ENCODE results near the gene RPUSD4.

The RPUSD4 gene

DNA sequence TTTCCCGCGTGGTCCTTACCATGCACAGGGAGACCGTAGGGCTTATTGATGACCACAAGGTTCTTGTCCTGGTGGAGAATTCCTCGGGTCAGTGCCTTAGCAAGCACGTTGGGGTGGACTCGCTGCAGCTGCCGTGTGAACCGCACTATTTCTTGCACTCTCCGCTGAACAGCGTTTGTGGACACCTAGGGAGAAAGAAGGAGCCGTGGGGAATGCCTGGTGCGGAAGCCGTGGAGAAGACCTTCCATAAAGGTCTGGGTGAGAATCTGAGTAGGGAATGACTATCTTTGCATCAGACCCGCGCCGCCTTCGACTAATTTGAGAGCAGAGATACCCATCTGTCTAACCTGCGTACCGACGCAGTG, 597 bp downstream of the RPUSD4 start:
- DNase-seq = no peak

DNA sequence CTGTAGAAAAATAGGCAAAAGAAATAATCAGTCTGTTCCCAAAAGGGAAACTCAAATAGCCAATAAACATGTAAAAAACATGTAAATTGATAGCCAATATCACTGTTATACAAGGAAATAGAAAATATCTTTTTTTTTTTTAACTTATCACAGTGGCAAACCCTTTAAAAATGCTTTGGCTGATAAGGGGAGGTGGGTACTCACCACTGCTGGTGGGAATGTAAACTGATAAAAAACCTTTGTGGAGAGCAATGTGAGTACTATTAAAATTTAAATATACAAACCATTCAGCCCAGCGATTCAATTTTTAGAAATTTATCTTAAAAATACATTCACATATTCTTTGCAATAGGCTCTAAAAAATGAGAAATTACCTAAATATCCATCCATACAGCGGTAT, 3.6 kb downstream of the RPUSD4 start:
- no peak for DNase-seq

- no peak for DNase-seq
Observed at GRCh38 chr11:126205359-126205758, 6.1 kb downstream of the RPUSD4 start.

DNA sequence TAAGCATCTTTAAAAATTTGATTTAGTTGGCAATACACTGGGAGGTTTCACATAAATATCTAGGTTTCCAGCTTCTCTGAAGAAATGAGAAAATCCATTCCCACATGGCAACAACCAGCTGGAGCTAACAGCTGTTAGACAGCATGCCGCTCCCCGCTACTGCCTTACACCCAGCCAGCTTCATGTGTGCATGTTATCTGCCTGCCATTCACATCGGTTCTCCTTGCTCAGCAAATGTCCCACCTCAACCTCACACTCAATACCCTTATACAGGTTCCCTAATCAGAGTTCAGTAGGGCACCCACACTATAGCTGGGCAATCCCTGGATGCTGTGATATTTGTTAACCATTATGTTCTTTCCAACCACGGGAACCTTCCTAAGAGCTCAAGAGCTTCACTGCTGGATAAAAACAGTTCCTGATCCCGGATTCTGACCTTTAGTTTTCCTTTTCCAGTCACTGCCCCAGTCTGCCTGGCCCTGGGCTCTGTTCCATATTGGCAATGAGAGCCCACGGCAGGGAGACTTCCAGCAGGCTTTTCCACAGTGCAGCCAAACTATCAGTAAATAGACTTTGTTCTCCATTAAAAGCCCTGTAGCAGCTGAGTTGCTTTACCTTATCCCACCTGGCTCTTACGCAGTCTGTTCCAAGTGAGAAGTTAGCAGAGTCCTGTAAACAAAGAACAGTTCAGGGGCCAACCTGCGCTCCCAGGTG, 8.6 kb downstream of the RPUSD4 start:
- DNase-seq = no peak

DNA sequence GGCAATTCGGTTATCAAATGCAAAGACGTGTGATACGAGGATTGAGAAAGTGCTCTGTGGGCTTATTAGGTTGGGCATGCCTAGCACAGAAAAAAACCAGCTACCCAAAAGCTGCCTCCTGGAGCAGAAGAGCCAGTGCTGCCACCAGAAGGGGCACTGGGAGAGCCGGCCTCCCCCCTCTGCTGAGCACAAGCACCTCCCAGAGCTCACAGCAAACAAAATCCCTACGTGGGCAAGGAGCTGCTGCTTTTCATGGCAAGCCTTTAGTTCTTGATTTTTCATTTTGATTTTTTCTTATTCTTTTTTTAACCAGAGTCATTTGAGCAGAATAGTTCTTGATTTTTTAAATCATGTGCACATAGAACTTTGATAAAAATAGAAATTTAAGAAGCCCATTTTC, 12.8 kb downstream of the RPUSD4 start:
- DNase-seq = no peak

DNA sequence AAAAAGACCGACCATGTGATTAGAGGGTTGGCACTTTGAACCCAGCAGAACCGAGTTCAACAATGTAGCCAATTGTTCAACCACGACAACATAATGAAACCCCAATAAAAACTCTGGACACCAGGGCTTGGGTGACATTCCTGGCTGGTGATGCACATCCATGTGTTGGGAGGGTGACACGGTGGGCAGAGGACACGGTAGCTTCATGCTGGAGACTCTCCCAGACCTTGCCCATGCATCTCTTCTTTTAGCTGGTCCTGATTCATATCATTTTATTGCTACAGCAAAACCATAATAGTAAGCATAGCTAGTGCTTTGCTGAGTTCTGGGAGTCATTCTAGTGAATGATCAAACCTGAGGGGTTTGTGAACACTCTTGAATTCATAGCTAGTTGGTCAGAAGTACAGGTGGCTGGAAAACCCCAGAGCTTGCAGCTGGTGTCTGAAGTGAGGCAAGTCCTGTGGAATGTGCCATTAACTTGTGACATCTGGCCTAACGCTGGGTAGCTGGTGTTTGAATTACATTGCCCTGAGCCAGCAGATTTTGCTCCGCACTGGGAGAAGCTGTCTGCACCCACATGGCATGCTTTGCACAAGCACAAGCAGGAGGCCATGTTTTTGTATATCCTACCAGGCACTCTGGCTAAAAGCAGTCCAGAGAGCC, 14.0 kb downstream of the RPUSD4 start:
- DNase-seq = no peak

DNA sequence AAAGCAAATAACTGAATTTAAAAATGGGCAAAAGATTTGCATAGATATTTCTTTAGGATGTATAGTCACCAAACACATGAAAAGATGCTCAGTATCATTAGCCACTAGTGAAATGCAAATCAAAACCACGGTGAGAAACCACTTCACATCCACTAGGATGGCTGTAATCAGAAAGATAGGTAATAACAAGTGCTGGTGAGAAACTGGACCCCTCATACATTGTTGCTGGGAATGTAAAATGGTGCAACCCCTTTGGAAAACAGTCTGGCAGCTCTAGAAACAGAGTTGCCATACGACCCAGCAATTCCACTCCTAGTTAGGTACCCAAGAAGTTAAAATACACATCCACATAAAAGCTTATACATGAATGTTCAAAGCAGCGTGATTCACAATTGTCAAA, 16.3 kb downstream of the RPUSD4 start:
- no peak for DNase-seq

DNA sequence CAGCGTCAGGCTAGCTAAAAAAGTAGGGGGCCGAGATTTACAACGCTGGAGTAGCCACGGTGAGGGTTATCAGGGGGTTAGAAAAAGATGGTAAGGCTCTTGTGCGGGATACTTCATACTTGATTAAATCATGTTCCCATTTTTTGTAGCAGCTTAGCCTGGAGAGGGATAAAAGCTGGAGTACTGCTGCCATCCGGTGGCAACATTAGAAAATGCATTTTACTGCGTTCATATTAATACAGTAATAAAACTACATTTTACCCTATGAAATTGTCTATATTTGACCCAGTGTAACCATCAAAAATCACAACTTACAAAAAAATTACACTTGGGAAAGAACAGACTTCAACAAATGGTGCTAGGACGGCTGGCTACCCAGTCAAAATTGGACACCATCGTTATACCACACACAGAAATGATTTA, 17.3 kb downstream of the RPUSD4 start:
- no peak for DNase-seq

GRCh38 chr11:126193038-126193478, 18.4 kb downstream of the RPUSD4 start:
- no peak for DNase-seq

- no peak for DNase-seq
Observed at GRCh38 chr11:126192361-126192760, 19.1 kb downstream of the RPUSD4 start.

DNA sequence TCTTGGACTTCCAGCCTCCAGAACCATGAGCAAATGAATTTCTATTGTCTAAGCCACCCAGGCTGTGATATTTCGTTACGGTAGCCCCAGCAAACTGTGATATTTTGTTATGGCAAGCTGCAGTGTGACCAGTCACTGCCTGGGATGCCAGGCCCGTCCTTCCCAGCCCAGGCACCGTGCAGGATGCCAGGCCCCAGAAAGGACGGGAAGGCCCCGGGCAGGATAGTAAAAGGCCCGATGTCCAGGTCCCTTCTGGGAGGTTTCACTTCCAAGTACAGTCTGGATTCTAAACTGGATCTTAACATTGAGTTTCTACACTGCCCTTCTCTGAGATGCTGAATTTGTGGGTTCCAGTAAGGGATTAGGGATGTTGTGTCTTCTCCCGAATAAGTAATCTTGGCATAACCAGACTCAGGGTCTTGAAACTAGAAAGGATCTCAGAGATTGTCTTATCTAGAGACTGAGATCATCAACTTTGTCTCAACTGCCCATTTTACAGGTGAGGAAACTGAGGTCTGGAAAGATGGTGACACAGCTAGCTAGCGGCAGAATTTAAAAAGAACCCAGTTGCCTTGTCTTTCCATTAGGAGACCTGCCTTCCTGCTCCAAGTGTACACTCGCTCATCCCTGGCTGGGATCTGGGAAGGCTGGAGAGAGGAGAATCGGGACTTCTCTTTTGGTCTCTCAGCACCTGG, 19.9 kb downstream of the RPUSD4 start:
- no peak for DNase-seq

- no peak for DNase-seq
Observed at GRCh38 chr11:126190792-126191191, 20.7 kb downstream of the RPUSD4 start.

GRCh38 chr11:126189109-126189929, 22.1 kb downstream of the RPUSD4 start:
- no peak for DNase-seq

GRCh38 chr11:126188332-126189108, 22.9 kb downstream of the RPUSD4 start:
- DNase-seq = no peak

DNA sequence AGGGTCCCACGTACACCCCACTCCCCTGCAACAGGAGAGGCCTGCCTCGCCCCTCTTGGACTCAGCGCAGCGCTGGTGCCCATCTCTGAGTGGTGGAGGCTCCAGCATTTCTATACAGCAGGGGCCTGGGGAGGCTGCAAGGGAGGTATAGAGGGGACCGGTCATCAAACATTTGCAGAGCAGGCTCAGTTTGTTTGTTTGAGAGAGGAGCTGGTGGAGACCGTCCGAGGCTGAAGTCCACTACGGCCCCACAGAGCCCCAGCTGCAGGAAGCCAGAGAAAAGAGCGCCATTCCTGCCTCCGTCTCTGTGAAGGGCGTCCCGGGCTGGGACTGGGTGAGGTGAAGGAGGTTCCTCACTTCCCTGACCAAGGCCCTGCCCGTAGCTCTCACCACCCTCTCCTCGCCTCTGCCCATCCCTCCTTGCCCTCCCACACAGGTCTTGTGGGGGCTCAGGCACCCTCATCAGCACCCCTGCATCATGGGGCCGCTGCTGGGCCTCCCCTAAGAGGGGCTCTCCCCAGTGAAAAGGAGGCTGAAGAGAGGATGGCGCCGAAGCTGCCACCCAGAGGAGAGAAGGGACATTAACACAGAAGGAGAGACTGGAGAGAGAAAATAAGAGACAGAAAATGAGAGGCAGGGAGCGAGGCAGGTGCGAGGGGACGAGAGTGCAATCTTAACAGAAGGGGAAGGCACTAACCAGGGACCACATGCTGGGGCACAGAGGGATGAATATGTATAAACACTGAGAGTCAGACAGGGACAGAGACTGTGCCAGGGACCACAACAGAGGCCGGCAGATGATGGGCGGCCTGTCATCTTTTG, 24.5 kb downstream of the RPUSD4 start:
- no peak for DNase-seq

DNA sequence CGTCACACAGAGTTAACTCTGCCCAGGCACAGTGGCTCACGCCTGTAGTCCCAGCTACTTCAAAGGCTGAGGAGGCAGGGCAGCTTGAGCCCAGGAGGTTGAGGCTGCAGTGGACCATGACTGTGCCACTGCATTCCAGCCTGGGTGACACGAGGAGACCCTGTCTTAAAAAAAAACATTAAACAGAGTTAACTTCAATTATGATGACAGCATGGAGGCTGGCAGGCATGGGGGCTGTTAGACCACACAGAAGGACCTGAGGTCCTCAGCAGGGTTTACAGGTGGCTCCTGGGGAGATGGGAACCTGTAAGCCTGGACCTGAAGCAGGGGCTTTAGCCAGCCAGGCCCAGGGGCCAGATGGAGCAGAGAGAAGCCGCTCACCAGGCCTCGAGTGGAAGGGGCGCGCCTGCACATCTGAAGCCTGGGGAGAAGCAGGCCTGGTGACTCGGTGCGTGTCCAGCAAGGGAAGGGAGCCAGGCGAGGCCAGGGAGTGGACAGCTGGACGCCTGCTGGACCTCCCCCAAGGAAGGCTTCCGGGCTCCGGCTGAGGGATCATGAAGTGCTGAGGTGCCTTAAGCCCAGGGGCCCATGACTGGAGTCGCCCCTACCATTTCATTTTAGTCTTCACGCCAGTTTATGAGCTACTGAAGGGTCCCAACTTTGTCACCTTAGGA, 25.3 kb downstream of the RPUSD4 start:
- DNase-seq = no peak

- no peak for DNase-seq
Observed at GRCh38 chr11:126185259-126186024, 26.0 kb downstream of the RPUSD4 start.

- DNase-seq = no peak
Observed at GRCh38 chr11:126182787-126183445, 28.5 kb downstream of the RPUSD4 start.

DNA sequence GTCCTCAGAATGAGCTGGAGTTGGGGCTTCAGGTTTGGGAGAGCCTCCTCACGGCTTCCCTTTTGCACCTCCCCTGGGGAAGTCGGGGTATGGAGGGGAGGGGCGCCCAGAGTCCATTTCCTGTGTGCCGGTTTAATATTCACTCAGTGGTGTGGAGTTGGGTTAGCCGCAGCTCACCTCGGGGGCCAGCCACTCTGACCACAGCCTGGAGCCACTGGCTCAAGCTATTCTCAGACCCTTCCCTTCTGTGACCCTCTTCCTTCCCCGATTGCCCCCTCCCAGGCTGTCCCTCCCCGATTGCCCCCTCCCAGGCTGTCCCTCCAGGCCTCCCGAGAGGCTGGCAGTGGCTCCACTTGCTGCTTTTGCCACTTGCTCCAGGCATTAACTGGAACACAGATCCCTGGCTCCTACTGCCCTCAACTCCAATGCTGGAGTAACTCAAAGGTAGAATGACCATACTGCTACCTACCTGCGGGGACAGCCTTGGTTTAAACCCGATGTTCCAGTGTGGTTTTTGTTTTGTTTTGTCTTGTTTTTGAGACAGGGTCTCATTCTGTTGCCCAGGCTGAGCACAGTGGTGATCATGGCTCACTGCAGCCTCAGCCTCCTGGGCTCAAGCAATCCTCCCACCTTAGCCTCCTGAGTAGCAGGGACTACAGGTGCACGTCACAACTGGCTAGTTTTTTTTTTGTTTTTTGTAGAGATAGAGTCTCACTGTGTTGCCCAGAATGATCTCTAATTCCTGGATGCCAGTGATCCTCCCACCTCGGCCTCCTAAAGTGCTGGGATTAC, 29.3 kb downstream of the RPUSD4 start:
- no peak for DNase-seq

Data from NCI-H2107 (cell line).